Central memory CD8-positive, alpha-beta T cell (primary cell): Measurements from ENCODE around the gene DTL.

Source experiments
- ATAC-seq: fragments of 150-1000 bp; cut with Tn5 transposase; replicated peaks from 2 replicates; pipeline ENCODE4 v1.10.0; 2022; ENCODE audit warnings: mild to moderate bottlenecking, moderate FRiP score, moderate number of reproducible peaks; ENCODE audit not compliant: poor library complexity, severe bottlenecking; ENCODE audit errors: extremely low read depth
- DNase-seq, 2 donors: peaks; one replicate each; pipeline ENCODE4 v3.0.0; 2021; ENCODE audit warnings: low spot score in 2 of 2
- H3K27ac Mint-ChIP-seq: one replicate; pipeline ENCODE4 v1.8.0; 2022; ENCODE audit warnings: low read depth, mild to moderate bottlenecking, moderate library complexity, mixed read lengths
- H3K27me3 Mint-ChIP-seq: one replicate; pipeline ENCODE4 v1.8.0; 2022; ENCODE audit warnings: mixed read lengths
- H3K36me3 Mint-ChIP-seq: one replicate; pipeline ENCODE4 v1.8.0; 2022; ENCODE audit warnings: mild to moderate bottlenecking, moderate library complexity, mixed read lengths; ENCODE audit not compliant: insufficient read depth
- H3K4me1 Mint-ChIP-seq: one replicate; pipeline ENCODE4 v1.8.0; 2022; ENCODE audit warnings: mixed read lengths
- H3K4me3 Mint-ChIP-seq: one replicate; pipeline ENCODE4 v1.8.0; 2022; ENCODE audit warnings: mild to moderate bottlenecking, moderate library complexity, mixed read lengths
- H3K9me3 Mint-ChIP-seq: one replicate; pipeline ENCODE4 v1.8.0; 2022; ENCODE audit warnings: mixed read lengths

Gene DTL

GRCh38 chr1:212078826-212079225 is 43.3 kb downstream of the DTL start:
- no peak for ATAC-seq
- Mint-ChIP-seq H3K27ac (no peak overlapping the region), H3K27me3 (no peaks in the 10 kb centered on the region), H3K4me1 (no peaks in the 10 kb centered on the region), H3K4me3 (no peak overlapping the region), H3K36me3 (no peaks in the 10 kb centered on the region), H3K9me3 (no peaks in the 10 kb centered on the region)
- no peak for DNase-seq

- no peaks in the 10 kb centered on the region for H3K9me3 Mint-ChIP-seq
- no peaks in the 10 kb centered on the region for H3K27me3 Mint-ChIP-seq
- no peak overlapping the region for H3K4me3 Mint-ChIP-seq
- ATAC-seq (no peak), DNase-seq (no peak)
- no peaks in the 10 kb centered on the region for H3K4me1 Mint-ChIP-seq
- no peaks in the 10 kb centered on the region for H3K36me3 Mint-ChIP-seq
- H3K27ac Mint-ChIP-seq: no peak overlapping the region
Observed at GRCh38 chr1:212082765-212083406, 47.3 kb downstream of the DTL start.

- no peak overlapping the region for H3K4me3 Mint-ChIP-seq
- H3K9me3 Mint-ChIP-seq: no peaks in the 10 kb centered on the region
- H3K27me3 Mint-ChIP-seq: no peaks in the 10 kb centered on the region
- H3K36me3 Mint-ChIP-seq: peaks cover 1% of the 10 kb centered on the region
- no peak for ATAC-seq
- no peak overlapping the region for H3K27ac Mint-ChIP-seq
- H3K4me1 Mint-ChIP-seq: peaks cover 12% of the 10 kb centered on the region
- no peak for DNase-seq
Observed at GRCh38 chr1:212089560-212090163, 54.1 kb downstream of the DTL start.

- H3K4me3 Mint-ChIP-seq: no peak overlapping the region
- H3K27me3 Mint-ChIP-seq: no peaks in the 10 kb centered on the region
- H3K27ac Mint-ChIP-seq: no peak overlapping the region
- peaks cover 22% of the 10 kb centered on the region for H3K4me1 Mint-ChIP-seq
- H3K9me3 Mint-ChIP-seq: no peaks in the 10 kb centered on the region
- H3K36me3 Mint-ChIP-seq: peaks cover 1% of the 10 kb centered on the region
- no peak for DNase-seq
- no peak for ATAC-seq
Observed at GRCh38 chr1:212091438-212092121, 56.0 kb downstream of the DTL start.

GRCh38 chr1:212097360-212097759 is 61.8 kb downstream of the DTL start:
- DNase-seq: no peak
- no peaks in the 10 kb centered on the region for H3K27me3 Mint-ChIP-seq
- no peak overlapping the region for H3K27ac Mint-ChIP-seq
- H3K9me3 Mint-ChIP-seq: peaks cover 5% of the 10 kb centered on the region
- ATAC-seq: no peak
- peaks cover 10% of the 10 kb centered on the region for H3K4me1 Mint-ChIP-seq
- H3K4me3 Mint-ChIP-seq: no peak overlapping the region
- no peaks in the 10 kb centered on the region for H3K36me3 Mint-ChIP-seq

- Mint-ChIP-seq H3K27ac (no peak overlapping the region), H3K27me3 (no peaks in the 10 kb centered on the region), H3K9me3 (peaks cover 5% of the 10 kb centered on the region), H3K4me1 (peaks cover 10% of the 10 kb centered on the region), H3K4me3 (no peak overlapping the region), H3K36me3 (no peaks in the 10 kb centered on the region)
- DNase-seq: no peak
- ATAC-seq: no peak
Observed at GRCh38 chr1:212098310-212098709, 62.8 kb downstream of the DTL start.

- Mint-ChIP-seq H3K4me1 (peaks cover 10% of the 10 kb centered on the region), H3K27ac (no peak overlapping the region), H3K36me3 (no peaks in the 10 kb centered on the region), H3K9me3 (peaks cover 5% of the 10 kb centered on the region), H3K4me3 (no peak overlapping the region), H3K27me3 (no peaks in the 10 kb centered on the region)
- no peak for ATAC-seq
- DNase-seq: no peak
Observed at GRCh38 chr1:212098771-212099170, 63.2 kb downstream of the DTL start.

- H3K9me3 Mint-ChIP-seq: peaks cover 5% of the 10 kb centered on the region
- ATAC-seq: no peak
- no peak overlapping the region for H3K27ac Mint-ChIP-seq
- no peak for DNase-seq
- no peaks in the 10 kb centered on the region for H3K27me3 Mint-ChIP-seq
- H3K36me3 Mint-ChIP-seq: no peaks in the 10 kb centered on the region
- H3K4me3 Mint-ChIP-seq: no peak overlapping the region
- H3K4me1 Mint-ChIP-seq: peaks cover 3% of the 10 kb centered on the region
Observed at GRCh38 chr1:212101251-212101650, 65.7 kb downstream of the DTL start.

- DNase-seq (no peak), ATAC-seq (no peak)
- no peaks in the 10 kb centered on the region for H3K27me3 Mint-ChIP-seq
- H3K27ac Mint-ChIP-seq: no peak overlapping the region
- no peaks in the 10 kb centered on the region for H3K4me1 Mint-ChIP-seq
- H3K9me3 Mint-ChIP-seq: peaks cover 5% of the 10 kb centered on the region
- no peaks in the 10 kb centered on the region for H3K36me3 Mint-ChIP-seq
- H3K4me3 Mint-ChIP-seq: no peak overlapping the region
Observed at GRCh38 chr1:212101735-212102134, 66.2 kb downstream of the DTL start.

GRCh38 chr1:212104586-212105325 is 69.2 kb downstream of the DTL start:
- ATAC-seq: no peak

GRCh38 chr1:212106286-212106792 is 70.8 kb downstream of the DTL start:
- Mint-ChIP-seq H3K4me3 (no peak overlapping the region), H3K27me3 (no peaks in the 10 kb centered on the region), H3K4me1 (no peaks in the 10 kb centered on the region), H3K9me3 (no peaks in the 10 kb centered on the region), H3K27ac (no peak overlapping the region), H3K36me3 (no peaks in the 10 kb centered on the region)
- ATAC-seq: no peak
- no peak for DNase-seq

More at GRCh38 chr1:212104586-212105325, 69.2 kb downstream of the DTL start:
- Mint-ChIP-seq H3K9me3 (no peaks in the 10 kb centered on the region), H3K36me3 (no peaks in the 10 kb centered on the region), H3K27ac (no peak overlapping the region), H3K4me3 (no peak overlapping the region), H3K4me1 (no peaks in the 10 kb centered on the region), H3K27me3 (no peaks in the 10 kb centered on the region)
- no peak for DNase-seq

GRCh38 chr1:212107481-212107880 is 71.9 kb downstream of the DTL start:
- Mint-ChIP-seq H3K27ac (no peak overlapping the region), H3K4me3 (no peak overlapping the region), H3K36me3 (no peaks in the 10 kb centered on the region), H3K27me3 (no peaks in the 10 kb centered on the region), H3K9me3 (no peaks in the 10 kb centered on the region), H3K4me1 (no peaks in the 10 kb centered on the region)
- DNase-seq: no peak
- no peak for ATAC-seq
